ENCODE measurements around the gene SLX4IP.

Gene SLX4IP

GRCh38 chr20:10672624-10673127, 237.6 kb downstream of the SLX4IP start:
- H2AFZ ChIP-seq (ENCODE audit: low read length, unreplicated experiment) = peak overlapping the region; percentile 45
- peak overlapping the region; percentile 98 for H3K4me3 ChIP-seq (ENCODE audit: low read depth, low read length)
- H3K27ac ChIP-seq (ENCODE audit: low read depth, low read length) = peak overlapping the region; percentile 94
- H3K36me3 ChIP-seq (ENCODE audit: insufficient read depth, low read length) = peaks cover 7% of the 10 kb centered on the region; the same call in 1 of the 2 replicates
- H3K79me2 ChIP-seq (ENCODE audit: control insufficient read depth, insufficient read depth, low read length, unreplicated experiment) = peaks cover 46% of the 10 kb centered on the region
- peaks cover 24% of the 10 kb centered on the region for H3K4me1 ChIP-seq (ENCODE audit: control insufficient read depth, insufficient read depth, low read length, unreplicated experiment)
- no peaks in the 10 kb centered on the region for H3K27me3 ChIP-seq (ENCODE audit: insufficient read depth, low read length)

- Histone ChIP-seq H2AFZ (ENCODE audit: low read length, unreplicated experiment) (peak overlapping the region; percentile 73), H3K27me3 (ENCODE audit: insufficient read depth, low read length) (no peaks in the 10 kb centered on the region), H3K4me1 (ENCODE audit: control insufficient read depth, insufficient read depth, low read length, unreplicated experiment) (peaks cover 24% of the 10 kb centered on the region), H3K79me2 (ENCODE audit: control insufficient read depth, insufficient read depth, low read length, unreplicated experiment) (peaks cover 44% of the 10 kb centered on the region), H3K36me3 (ENCODE audit: insufficient read depth, low read length) (peaks cover 5% of the 10 kb centered on the region; the same call in 1 of the 2 replicates), H3K4me3 (ENCODE audit: low read depth, low read length) (peak overlapping the region; percentile 98), H3K27ac (ENCODE audit: low read depth, low read length) (peak overlapping the region; percentile 94)
Observed at GRCh38 chr20:10673176-10673841, 238.2 kb downstream of the SLX4IP start.

GRCh38 chr20:10673842-10674683, 239.0 kb downstream of the SLX4IP start, which contains the start of gene JAG1:
Gene JAG1 (minus strand): TSS chr20:10673999. CDS start chr20:10673530, 469 bp downstream.
- Histone ChIP-seq H3K27ac (ENCODE audit: low read depth, low read length) (peak within 1 kb of the TSS; percentile 94), H2AFZ (ENCODE audit: low read length, unreplicated experiment) (peak within 1 kb of the TSS; percentile 78), H3K4me3 (ENCODE audit: low read depth, low read length) (peak within 1 kb of the TSS; percentile 98), H3K36me3 (ENCODE audit: insufficient read depth, low read length) (no peaks in the 10 kb centered on the region), H3K4me1 (ENCODE audit: control insufficient read depth, insufficient read depth, low read length, unreplicated experiment) (peaks cover 26% of the 10 kb centered on the region), H3K27me3 (ENCODE audit: insufficient read depth, low read length) (no peaks in the 10 kb centered on the region), H3K79me2 (ENCODE audit: control insufficient read depth, insufficient read depth, low read length, unreplicated experiment) (peaks cover 36% of the 10 kb centered on the region)

GRCh38 chr20:10674684-10675449, 239.8 kb downstream of the SLX4IP start:
- Histone ChIP-seq H3K36me3 (ENCODE audit: insufficient read depth, low read length) (no peaks in the 10 kb centered on the region), H3K4me3 (ENCODE audit: low read depth, low read length) (peak overlapping the region; percentile 98), H3K27me3 (ENCODE audit: insufficient read depth, low read length) (no peaks in the 10 kb centered on the region), H2AFZ (ENCODE audit: low read length, unreplicated experiment) (peak overlapping the region; percentile 78), H3K4me1 (ENCODE audit: control insufficient read depth, insufficient read depth, low read length, unreplicated experiment) (peaks cover 31% of the 10 kb centered on the region), H3K79me2 (ENCODE audit: control insufficient read depth, insufficient read depth, low read length, unreplicated experiment) (peaks cover 30% of the 10 kb centered on the region), H3K27ac (ENCODE audit: low read depth, low read length) (peak overlapping the region; percentile 94)

- Histone ChIP-seq H3K27me3 (ENCODE audit: insufficient read depth, low read length) (no peaks in the 10 kb centered on the region), H3K27ac (ENCODE audit: low read depth, low read length) (peak overlapping the region; percentile 94; the same call in 1 of the 2 replicates), H3K4me3 (ENCODE audit: low read depth, low read length) (peak overlapping the region; percentile 98), H2AFZ (ENCODE audit: low read length, unreplicated experiment) (no peak overlapping the region), H3K79me2 (ENCODE audit: control insufficient read depth, insufficient read depth, low read length, unreplicated experiment) (peaks cover 25% of the 10 kb centered on the region), H3K36me3 (ENCODE audit: insufficient read depth, low read length) (no peaks in the 10 kb centered on the region), H3K4me1 (ENCODE audit: control insufficient read depth, insufficient read depth, low read length, unreplicated experiment) (peaks cover 30% of the 10 kb centered on the region)
Observed at GRCh38 chr20:10675450-10675848, 240.3 kb downstream of the SLX4IP start.

- no peak overlapping the region for H3K27ac ChIP-seq (ENCODE audit: low read depth, low read length)
- H3K36me3 ChIP-seq (ENCODE audit: insufficient read depth, low read length) = no peaks in the 10 kb centered on the region
- H3K4me1 ChIP-seq (ENCODE audit: control insufficient read depth, insufficient read depth, low read length, unreplicated experiment) = peaks cover 25% of the 10 kb centered on the region
- H3K27me3 ChIP-seq (ENCODE audit: insufficient read depth, low read length) = no peaks in the 10 kb centered on the region
- peaks cover 17% of the 10 kb centered on the region for H3K79me2 ChIP-seq (ENCODE audit: control insufficient read depth, insufficient read depth, low read length, unreplicated experiment)
- no peak overlapping the region for H3K4me3 ChIP-seq (ENCODE audit: low read depth, low read length)
- no peak overlapping the region for H2AFZ ChIP-seq (ENCODE audit: low read length, unreplicated experiment)
Observed at GRCh38 chr20:10676518-10676917, 241.4 kb downstream of the SLX4IP start.

Measured in ACC112 (cell line).